Loucy (cell line): Measurements from ENCODE around the gene ANKRD26.

Source experiments
- EZH2phosphoT487 ChIP-seq: fragments of 200-600 bp; IDR thresholded peaks from 2 replicates; pipeline ENCODE4 v1.6.1; 2018; ENCODE audit warnings: antibody characterized with exemption, mild to moderate bottlenecking, moderate library complexity, borderline replicate concordance
- TF ChIP-seq, protein P1 (sequence below): fragments of 200-600 bp; sonication (generic); conservative IDR thresholded peaks from 2 replicates; pipeline ENCODE4 v1.5.1; 2014; ENCODE audit warnings: mild to moderate bottlenecking, antibody characterized with exemption, low read length

GRCh38 chr10:27038168-27038567 is 62.1 kb downstream of the ANKRD26 start:
- TF ChIP-seq, protein P1, sequence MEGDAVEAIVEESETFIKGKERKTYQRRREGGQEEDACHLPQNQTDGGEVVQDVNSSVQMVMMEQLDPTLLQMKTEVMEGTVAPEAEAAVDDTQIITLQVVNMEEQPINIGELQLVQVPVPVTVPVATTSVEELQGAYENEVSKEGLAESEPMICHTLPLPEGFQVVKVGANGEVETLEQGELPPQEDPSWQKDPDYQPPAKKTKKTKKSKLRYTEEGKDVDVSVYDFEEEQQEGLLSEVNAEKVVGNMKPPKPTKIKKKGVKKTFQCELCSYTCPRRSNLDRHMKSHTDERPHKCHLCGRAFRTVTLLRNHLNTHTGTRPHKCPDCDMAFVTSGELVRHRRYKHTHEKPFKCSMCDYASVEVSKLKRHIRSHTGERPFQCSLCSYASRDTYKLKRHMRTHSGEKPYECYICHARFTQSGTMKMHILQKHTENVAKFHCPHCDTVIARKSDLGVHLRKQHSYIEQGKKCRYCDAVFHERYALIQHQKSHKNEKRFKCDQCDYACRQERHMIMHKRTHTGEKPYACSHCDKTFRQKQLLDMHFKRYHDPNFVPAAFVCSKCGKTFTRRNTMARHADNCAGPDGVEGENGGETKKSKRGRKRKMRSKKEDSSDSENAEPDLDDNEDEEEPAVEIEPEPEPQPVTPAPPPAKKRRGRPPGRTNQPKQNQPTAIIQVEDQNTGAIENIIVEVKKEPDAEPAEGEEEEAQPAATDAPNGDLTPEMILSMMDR, result no peak
- no peak for TF ChIP-seq EZH2phosphoT487
